Left ventricle myocardium inferior (tissue), 1 donor: Measurements from ENCODE around the gene THTPA. TPM values are rescaled to one million over a fixed set of nuclear protein-coding genes. Genes with fewer than 3 reads are reported as not detected.

Source experiments
- DNase-seq: peaks from one replicate; pipeline ENCODE4 v3.0.0-alpha.2; 2020
- H3K27ac ChIP-seq: fragments of 200-600 bp; replicated peaks from 2 replicates; pipeline ENCODE4 v1.8.0; 2021
- H3K27me3 ChIP-seq: fragments of 200-600 bp; 2 replicates; pipeline ENCODE4 v1.8.0; 2021; ENCODE audit warnings: low read depth
- H3K36me3 ChIP-seq: fragments of 200-600 bp; 2 replicates; pipeline ENCODE4 v1.8.0; 2021
- H3K4me1 ChIP-seq: fragments of 200-600 bp; 2 replicates; pipeline ENCODE4 v1.8.0; 2021
- H3K4me3 ChIP-seq: fragments of 200-600 bp; 2 replicates; pipeline ENCODE4 v1.8.0; 2021; ENCODE audit warnings: mild to moderate bottlenecking, moderate library complexity
- H3K9me3 ChIP-seq: fragments of 200-600 bp; replicated peaks from 2 replicates; pipeline ENCODE4 v1.8.0; 2021
- intact Hi-C: fragments of 100-400 bp; cut with micrococcal nuclease; formaldehyde crosslinking; loops from one replicate; pipeline ENCODE4 v1.11.0; 2022
- long read RNA-seq: library from polyadenylated mRNA; unstranded; transcript quantifications from one replicate; pipeline ENCODE4 v2.0.0, GENCODE V29; 2021
- total RNA-seq: library from RNA; stranded (reverse); fragmentation: NEBNext Ultra II Directional; extraction: Animal tissue kit (Norgen Biotek cat#: 25700); gene quantifications from one replicate; pipeline ENCODE4 v1.2.1, GENCODE V29; 2021
- TF ChIP-seq, protein P1 (sequence below): fragments of 200-600 bp; IDR thresholded peaks from 2 replicates; pipeline ENCODE4 v1.8.0; 2021; ENCODE audit warnings: antibody characterized with exemption, mild to moderate bottlenecking, borderline replicate concordance
- donor health status: DM: no; HTN: yes; CAD: no; lungs with severe emphysema.

Gene THTPA, protein sequence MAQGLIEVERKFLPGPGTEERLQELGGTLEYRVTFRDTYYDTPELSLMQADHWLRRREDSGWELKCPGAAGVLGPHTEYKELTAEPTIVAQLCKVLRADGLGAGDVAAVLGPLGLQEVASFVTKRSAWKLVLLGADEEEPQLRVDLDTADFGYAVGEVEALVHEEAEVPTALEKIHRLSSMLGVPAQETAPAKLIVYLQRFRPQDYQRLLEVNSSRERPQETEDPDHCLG
- 17.2 TPM for total RNA-seq
- long read RNA-seq, transcript THTPA-201 (2 exons, 2,860 nt): major isoform, 7 of 21 reads
- long read RNA-seq, transcript THTPA-205 (2 exons, 571 nt): minor isoform, 5 of 21 reads
- long read RNA-seq, partial matches to known transcripts: 0 of 21 reads
- long read RNA-seq, other reads (novel, unspliced or antisense): 6 of 21 reads

DNA sequence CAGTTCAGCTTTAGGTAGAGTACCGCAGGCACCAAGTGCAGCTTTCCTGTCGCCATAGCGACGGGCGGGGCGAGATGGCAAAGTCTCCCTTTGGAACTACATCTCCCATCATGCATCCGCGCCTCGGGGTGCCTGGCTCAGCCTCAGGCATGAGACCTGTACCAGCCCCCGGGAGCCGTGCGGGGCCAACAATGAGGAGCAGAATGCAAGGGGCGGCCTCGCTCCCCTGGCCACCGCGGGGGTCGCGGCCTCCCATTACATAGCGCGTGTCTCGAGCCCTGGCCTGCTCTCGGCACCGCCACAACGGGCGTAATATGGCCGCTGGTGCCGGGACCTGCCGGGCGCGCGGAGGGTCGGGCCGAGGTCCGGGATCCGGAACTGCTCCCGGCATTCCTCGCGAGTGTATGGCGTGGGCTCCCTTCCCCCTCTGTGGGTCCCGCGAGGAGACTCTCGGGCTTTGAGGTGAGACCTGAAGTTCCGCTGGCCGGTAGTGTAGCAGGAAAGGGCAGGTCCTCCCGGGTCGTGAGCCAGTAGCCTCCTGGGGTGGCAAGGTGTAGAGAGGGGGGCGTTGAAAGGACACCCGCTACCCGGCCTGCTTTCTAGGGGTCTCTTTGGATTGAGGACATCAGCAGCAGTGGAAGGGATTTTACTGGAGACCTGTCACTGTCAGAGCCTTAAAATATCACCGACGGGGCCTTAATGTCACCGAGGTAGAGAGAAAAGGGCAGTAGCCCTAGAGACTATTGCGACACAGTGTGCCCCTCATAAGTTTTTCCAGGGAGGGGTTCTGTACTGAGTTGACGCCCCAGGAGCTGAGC, at the start of gene THTPA:
Gene THTPA, plus strand, starts transcription at position 390 of the 818 bp plus-strand sequence. CDS start 487 bp downstream, outside the sequence.
- peaks cover 13% of the 10 kb centered on the region for H3K36me3 ChIP-seq
- no peaks in the 10 kb centered on the region for H3K27me3 ChIP-seq
- TF ChIP-seq, protein P1, sequence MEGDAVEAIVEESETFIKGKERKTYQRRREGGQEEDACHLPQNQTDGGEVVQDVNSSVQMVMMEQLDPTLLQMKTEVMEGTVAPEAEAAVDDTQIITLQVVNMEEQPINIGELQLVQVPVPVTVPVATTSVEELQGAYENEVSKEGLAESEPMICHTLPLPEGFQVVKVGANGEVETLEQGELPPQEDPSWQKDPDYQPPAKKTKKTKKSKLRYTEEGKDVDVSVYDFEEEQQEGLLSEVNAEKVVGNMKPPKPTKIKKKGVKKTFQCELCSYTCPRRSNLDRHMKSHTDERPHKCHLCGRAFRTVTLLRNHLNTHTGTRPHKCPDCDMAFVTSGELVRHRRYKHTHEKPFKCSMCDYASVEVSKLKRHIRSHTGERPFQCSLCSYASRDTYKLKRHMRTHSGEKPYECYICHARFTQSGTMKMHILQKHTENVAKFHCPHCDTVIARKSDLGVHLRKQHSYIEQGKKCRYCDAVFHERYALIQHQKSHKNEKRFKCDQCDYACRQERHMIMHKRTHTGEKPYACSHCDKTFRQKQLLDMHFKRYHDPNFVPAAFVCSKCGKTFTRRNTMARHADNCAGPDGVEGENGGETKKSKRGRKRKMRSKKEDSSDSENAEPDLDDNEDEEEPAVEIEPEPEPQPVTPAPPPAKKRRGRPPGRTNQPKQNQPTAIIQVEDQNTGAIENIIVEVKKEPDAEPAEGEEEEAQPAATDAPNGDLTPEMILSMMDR: no peak
- H3K4me1 ChIP-seq: peaks cover 44% of the 10 kb centered on the region
- H3K27ac ChIP-seq: peak within 1 kb of the TSS; percentile 97
- H3K9me3 ChIP-seq: no peaks in the 10 kb centered on the region
- intact Hi-C loops: no loop called here
- peak; percentile 94 for DNase-seq
- peak within 1 kb of the TSS; percentile 80 for H3K4me3 ChIP-seq

DNA sequence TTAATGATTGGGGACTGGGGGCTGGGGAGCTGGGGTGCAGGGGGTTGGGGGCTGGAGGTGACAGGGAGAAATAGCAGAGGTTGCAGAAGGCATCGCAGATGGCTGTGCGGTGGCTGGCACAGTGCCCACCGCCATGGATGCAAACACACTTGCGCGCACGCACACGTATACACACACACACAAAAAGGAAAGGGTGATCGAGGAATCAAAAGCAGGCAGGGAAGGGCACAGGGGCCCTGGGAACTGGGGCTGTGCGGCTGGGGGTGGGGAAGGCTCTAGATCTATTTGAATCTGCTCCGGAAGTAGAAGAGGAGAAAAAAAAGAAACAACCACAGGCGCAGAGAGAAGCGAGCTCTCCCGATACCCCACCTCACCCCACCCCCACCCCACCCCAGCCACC, 43.9 kb upstream of the THTPA start:
- Histone ChIP-seq H3K36me3 (peaks cover 3% of the 10 kb centered on the region), H3K9me3 (no peaks in the 10 kb centered on the region), H3K4me3 (no peak overlapping the region), H3K27me3 (no peaks in the 10 kb centered on the region), H3K4me1 (no peaks in the 10 kb centered on the region), H3K27ac (no peak overlapping the region)
- TF ChIP-seq, protein P1: no peak
- DNase-seq: no peak
- intact Hi-C loops: no loop called here

DNA sequence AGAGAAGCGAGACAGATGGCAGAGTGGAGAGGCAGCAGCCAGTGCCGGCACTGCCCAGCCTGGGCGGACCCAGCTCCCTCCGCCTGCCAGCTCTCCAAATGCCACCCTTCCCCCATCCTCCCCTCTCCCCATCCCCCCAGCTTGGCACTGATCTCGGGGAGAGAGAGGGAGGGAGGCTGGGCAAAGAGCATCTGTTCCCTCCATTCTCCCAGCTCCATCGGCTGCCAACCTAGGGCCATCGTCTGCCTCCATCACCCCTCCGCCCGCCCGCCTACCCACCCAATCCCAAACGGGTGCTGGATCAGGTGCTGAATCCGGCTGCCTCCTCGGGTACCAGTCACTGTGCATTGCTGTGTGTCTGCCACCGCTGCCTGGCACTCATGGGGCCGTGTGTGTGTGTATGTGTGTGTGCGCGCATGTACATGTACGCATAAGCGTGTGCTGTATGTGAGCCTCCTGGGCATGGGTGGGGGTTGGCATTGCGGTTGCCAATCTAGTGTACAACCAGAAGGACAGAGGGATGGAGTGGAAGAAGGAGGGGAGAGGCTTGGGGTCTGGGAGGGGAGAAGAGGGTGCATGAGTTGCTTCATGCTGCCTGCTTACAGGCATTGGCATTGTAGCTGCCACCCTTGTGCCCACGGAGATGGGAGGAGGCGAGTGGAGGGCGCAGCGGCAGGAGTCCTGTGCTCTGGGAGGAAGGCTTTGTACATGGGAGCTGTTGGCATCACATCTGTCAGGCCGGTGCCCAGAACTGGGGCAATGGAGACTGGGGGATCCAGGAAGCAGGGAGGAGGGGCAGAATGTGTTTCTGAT, 42.9 kb upstream of the THTPA start:
- DNase-seq: no peak
- Histone ChIP-seq H3K27ac (no peak overlapping the region), H3K9me3 (no peaks in the 10 kb centered on the region), H3K4me1 (no peaks in the 10 kb centered on the region), H3K27me3 (no peaks in the 10 kb centered on the region), H3K36me3 (no peaks in the 10 kb centered on the region), H3K4me3 (no peak overlapping the region)
- intact Hi-C loops: no loop called here
- TF ChIP-seq, protein P1: no peak

DNA sequence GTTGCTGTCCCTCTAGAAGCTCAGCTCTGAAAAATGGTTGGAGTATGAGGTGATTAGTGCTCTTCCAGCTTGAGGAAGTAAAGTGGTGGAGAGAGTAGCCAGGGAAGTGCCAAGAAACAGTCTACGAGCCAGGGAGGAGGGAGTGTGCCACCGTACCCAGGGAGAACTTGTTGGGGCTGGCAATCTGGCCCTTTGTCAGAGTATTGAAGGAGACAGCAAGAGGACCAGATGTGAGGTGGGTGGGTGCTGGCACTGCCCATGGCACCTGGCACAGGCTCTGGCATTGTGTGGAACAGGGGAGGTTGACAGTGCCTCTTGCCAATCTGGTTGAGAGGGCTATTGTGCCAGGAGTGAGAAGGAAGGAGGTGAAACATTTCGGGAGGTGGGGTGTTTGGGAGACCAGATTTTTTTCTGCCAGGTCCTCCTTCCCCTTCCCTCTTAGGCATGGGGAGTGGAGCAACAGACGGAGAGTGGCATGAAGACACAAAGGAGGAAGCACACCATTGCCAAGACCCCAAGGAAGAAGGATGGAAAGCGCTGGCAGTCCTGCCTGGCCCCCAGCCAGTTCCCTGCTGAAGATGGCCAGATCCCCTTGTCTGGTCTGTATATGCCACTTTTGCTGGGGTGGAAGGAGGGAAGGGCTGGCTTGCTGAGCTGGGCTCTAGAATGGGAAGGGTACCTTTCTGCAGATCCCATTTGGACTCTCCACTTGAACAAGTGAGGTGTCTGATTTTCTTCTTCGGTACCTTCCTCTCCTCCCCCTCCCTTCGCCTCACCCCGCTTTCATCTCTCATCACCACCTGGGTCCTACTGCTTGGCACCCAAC, 42.0 kb upstream of the THTPA start:
- DNase-seq: no peak
- no peak overlapping the region for H3K27ac ChIP-seq
- H3K4me3 ChIP-seq: no peak overlapping the region
- H3K27me3 ChIP-seq: no peaks in the 10 kb centered on the region
- H3K36me3 ChIP-seq: no peaks in the 10 kb centered on the region
- H3K9me3 ChIP-seq: no peaks in the 10 kb centered on the region
- TF ChIP-seq, protein P1: no peak
- intact Hi-C loops: no loop called here
- H3K4me1 ChIP-seq: no peaks in the 10 kb centered on the region
